NB4 (cell line): Measurements from ENCODE around the gene DCC.

Source experiments
- DNase-seq: peaks from one replicate; pipeline ENCODE4 v3.0.0; 2010; ENCODE audit warnings: low read depth
- H3K4me3 ChIP-seq: one replicate; pipeline ENCODE4 v1.5.1; 2011; ENCODE audit warnings: mild to moderate bottlenecking, low read depth, low read length, moderate library complexity
- MYC ChIP-seq: IDR thresholded peaks from 2 replicates; pipeline ENCODE4 v1.6.1; 2011; ENCODE audit warnings: low read depth, low read length
- POLR2A ChIP-seq: IDR thresholded peaks from 2 replicates; pipeline ENCODE4 v1.6.1; 2011; ENCODE audit warnings: mild to moderate bottlenecking; ENCODE audit not compliant: insufficient read length; ENCODE audit errors: extremely low read depth
- TF ChIP-seq, protein P1 (sequence below): IDR thresholded peaks from 2 replicates; pipeline ENCODE4 v1.6.1; 2011; ENCODE audit warnings: low read depth, low read length
- TF ChIP-seq, protein P2 (sequence below): IDR thresholded peaks from one replicate; pipeline ENCODE4 v1.5.1; 2012; ENCODE audit warnings: low read depth, low read length

DCC gene

GRCh38 chr18:53169346-53169745, 829.3 kb downstream of the DCC start:
- no peak for DNase-seq
- no peak overlapping the region for H3K4me3 ChIP-seq
- TF ChIP-seq, protein P1, sequence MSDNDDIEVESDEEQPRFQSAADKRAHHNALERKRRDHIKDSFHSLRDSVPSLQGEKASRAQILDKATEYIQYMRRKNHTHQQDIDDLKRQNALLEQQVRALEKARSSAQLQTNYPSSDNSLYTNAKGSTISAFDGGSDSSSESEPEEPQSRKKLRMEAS: no peak
- TF ChIP-seq POLR2A: no peak
- TF ChIP-seq MYC: no peak
- TF ChIP-seq, protein P2, sequence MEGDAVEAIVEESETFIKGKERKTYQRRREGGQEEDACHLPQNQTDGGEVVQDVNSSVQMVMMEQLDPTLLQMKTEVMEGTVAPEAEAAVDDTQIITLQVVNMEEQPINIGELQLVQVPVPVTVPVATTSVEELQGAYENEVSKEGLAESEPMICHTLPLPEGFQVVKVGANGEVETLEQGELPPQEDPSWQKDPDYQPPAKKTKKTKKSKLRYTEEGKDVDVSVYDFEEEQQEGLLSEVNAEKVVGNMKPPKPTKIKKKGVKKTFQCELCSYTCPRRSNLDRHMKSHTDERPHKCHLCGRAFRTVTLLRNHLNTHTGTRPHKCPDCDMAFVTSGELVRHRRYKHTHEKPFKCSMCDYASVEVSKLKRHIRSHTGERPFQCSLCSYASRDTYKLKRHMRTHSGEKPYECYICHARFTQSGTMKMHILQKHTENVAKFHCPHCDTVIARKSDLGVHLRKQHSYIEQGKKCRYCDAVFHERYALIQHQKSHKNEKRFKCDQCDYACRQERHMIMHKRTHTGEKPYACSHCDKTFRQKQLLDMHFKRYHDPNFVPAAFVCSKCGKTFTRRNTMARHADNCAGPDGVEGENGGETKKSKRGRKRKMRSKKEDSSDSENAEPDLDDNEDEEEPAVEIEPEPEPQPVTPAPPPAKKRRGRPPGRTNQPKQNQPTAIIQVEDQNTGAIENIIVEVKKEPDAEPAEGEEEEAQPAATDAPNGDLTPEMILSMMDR: no peak

DNA sequence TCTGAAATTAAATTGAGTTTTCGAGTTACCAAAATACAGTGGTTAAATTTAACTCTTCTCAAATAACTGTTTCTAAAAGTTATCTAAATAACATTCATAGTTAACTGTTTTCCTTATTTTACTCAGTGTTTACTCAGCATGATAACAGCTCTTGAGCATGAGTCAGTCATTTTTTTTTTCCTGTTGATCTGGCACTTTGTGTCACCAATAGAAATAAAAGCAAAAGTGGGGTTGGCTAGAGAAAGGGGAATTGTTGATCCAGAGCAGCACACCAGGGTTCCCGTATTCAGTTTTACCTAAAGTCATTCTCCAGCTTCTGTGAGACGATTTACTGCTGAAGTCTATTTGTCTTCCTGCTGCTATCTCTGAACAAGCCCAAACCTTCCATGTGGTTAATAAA, 851.6 kb downstream of the DCC start:
- TF ChIP-seq, protein P2: no peak
- TF ChIP-seq MYC (no peak), POLR2A (no peak)
- TF ChIP-seq, protein P1: no peak
- H3K4me3 ChIP-seq: no peak overlapping the region
- DNase-seq: no peak

DNA sequence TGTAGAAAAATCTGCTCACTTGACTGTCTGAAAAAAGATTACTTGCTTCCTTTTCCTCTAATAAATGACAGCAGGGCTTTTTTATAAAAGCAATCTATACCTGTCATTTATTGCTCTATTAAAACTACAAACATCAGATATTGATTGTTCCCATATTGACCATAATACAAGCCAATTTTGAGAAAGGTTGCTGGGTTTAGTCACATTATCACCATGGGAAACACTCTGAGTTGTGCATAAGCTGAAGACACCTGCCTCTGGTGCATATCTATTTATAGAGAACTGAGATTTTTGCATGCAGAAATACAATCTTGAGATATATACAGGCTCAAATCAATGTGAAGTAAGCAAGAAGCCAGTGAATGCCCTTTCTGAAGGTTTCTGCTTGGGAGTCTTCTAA, 853.9 kb downstream of the DCC start:
- no peak overlapping the region for H3K4me3 ChIP-seq
- no peak for DNase-seq
- TF ChIP-seq MYC (no peak), POLR2A (no peak)
- TF ChIP-seq, protein P1: no peak
- TF ChIP-seq, protein P2: no peak

DNA sequence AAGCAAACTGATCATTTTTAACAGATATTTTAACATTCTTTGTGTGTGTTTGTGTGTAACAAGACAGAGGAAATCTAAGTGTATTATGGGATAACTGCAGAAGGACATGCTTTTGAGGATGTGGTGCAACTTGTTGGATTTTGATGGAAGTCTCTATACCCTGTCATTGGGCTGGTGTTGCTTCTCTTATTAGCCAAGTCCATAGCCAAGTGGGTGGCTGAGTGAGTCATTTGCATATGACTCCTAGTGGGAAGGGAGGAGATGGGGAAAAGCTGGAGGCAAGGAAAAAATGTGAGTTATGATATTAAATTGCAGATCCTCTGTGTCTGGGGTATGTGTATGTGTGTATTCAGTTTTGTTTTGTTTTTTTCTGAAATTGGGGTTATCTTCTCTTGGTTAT, 879.9 kb downstream of the DCC start:
- no peak overlapping the region for H3K4me3 ChIP-seq
- TF ChIP-seq, protein P1: no peak
- TF ChIP-seq, protein P2: no peak
- TF ChIP-seq MYC: no peak
- TF ChIP-seq POLR2A: no peak
- DNase-seq: no peak

- no peak overlapping the region for H3K4me3 ChIP-seq
- no peak for DNase-seq
- TF ChIP-seq POLR2A: no peak
- TF ChIP-seq MYC: no peak
- TF ChIP-seq, protein P2: no peak
- TF ChIP-seq, protein P1: no peak
Measured at GRCh38 chr18:53224128-53224778, 884.3 kb downstream of the DCC start.
